K562 (cell line): ENCODE measurements around the gene CNTFR. TPM values are rescaled to one million over a fixed set of nuclear protein-coding genes. Genes with fewer than 3 reads are reported as not detected.
A peak's percentile ranks its signal among the peaks of the same experiment; 100 is the strongest.

Source experiments
- ATAC-seq: fragments of 200-7000 bp; cut with Tn5 transposase; 3 replicates; pipeline ENCODE4 v1.9.1; 2020; ENCODE audit warnings: moderate library complexity
- BruUV-seq: library from RNA; stranded (reverse); fragments of 400-500 nt; replicated peaks from 2 replicates; lab custom pipeline; 2021; lab: Mats Ljungman, UMichigan
- CTCF ChIA-PET: fragments of 300-600 bp; formaldehyde crosslinking; extraction: SDS; loops from one replicate; lab custom pipeline; 2021; ENCODE audit warnings: low intra/inter-chr PET ratio; lab: Yijun Ruan, JAX
- POLR2A ChIA-PET: fragments of 300-600, 350-650 bp; sonication (Branson Sonifier 250); formaldehyde crosslinking; extraction: SDS; loops from one replicate; lab custom pipeline; 2021; ENCODE audit warnings: antibody characterized with exemption, inconsistent platforms; lab: Yijun Ruan, JAX
- DNase-seq, 4 experiments: peaks; one replicate each; pipeline versions ENCODE4 v3.0.0 to v3.0.0-alpha.2; 2011 to 2018; ENCODE audit warnings: low spot score in 3 of 4, mixed read lengths in 3 of 4; ENCODE audit errors: extremely low read depth in 1 of 4
- FAIRE-seq: peaks from 2 replicates; lab custom pipeline; 2011; peaks lifted over from hg19 to GRCh38; lab: Jason Lieb, UNC
- H2AFZ ChIP-seq: 2 replicates; pipeline ENCODE4 v1.6.0; 2011; ENCODE audit warnings: low read depth, low read length, control low read depth, inconsistent platforms
- H3K27ac ChIP-seq: fragments of 200-600 bp; 3 replicates; pipeline ENCODE4 v1.8.0; 2011; ENCODE audit warnings: low read depth, mild to moderate bottlenecking, control low read depth, inconsistent platforms, low read length, moderate library complexity, mixed read lengths; ENCODE audit errors: extremely low read depth
- H3K27me3 ChIP-seq, 2 experiments: fragments of 300-600 bp in 1 of 2; 2 replicates in 1 of 2; 3 replicates in 1 of 2; pipeline versions ENCODE4 v1.6.0 to v1.8.0; 2011; ENCODE audit warnings: inconsistent platforms in 2 of 2, low read length in 2 of 2, mild to moderate bottlenecking in 1 of 2, mixed read lengths in 1 of 2, moderate library complexity in 1 of 2; ENCODE audit not compliant: control insufficient read depth in 2 of 2, insufficient read depth in 2 of 2
- H3K36me3 ChIP-seq: fragments of 300-600 bp; 3 replicates; pipeline ENCODE4 v1.8.0; 2011; ENCODE audit warnings: mild to moderate bottlenecking, low read length, inconsistent platforms; ENCODE audit not compliant: control insufficient read depth, insufficient read depth
- H3K4me1 ChIP-seq, 2 experiments: fragments of 200-600 bp in 1 of 2; replicated peaks in 1 of 2; 2 replicates in 1 of 2; 3 replicates in 1 of 2; pipeline versions ENCODE4 v1.5.1 to v1.8.0; 2011; ENCODE audit warnings: inconsistent platforms in 2 of 2, low read length in 2 of 2, mild to moderate bottlenecking in 1 of 2, mixed read lengths in 1 of 2, moderate library complexity in 1 of 2; ENCODE audit not compliant: control insufficient read depth in 2 of 2, insufficient read depth in 2 of 2
- H3K4me2 ChIP-seq: 2 replicates; pipeline ENCODE4 v1.6.1; 2011; ENCODE audit warnings: low read length, control low read depth, inconsistent platforms, mixed read lengths; ENCODE audit not compliant: insufficient read depth
- H3K4me3 ChIP-seq: fragments of 200-600 bp; sonication (generic), shearing (Covaris generic); 2 replicates; pipeline ENCODE4 v1.5.1; 2016; ENCODE audit warnings: control low read depth, inconsistent platforms
- H3K79me2 ChIP-seq: fragments of 200-600 bp; 3 replicates; pipeline ENCODE4 v1.8.0; 2011; ENCODE audit warnings: low read length, inconsistent platforms; ENCODE audit not compliant: control insufficient read depth, insufficient read depth
- H3K9ac ChIP-seq, 2 experiments: 2 replicates each; pipeline versions ENCODE4 v1.6.0 to v1.6.1; 2011; ENCODE audit warnings: low read depth in 2 of 2, low read length in 2 of 2, control low read depth in 1 of 2, inconsistent platforms in 1 of 2, mild to moderate bottlenecking in 1 of 2, mixed read lengths in 1 of 2; ENCODE audit not compliant: insufficient read depth in 1 of 2
- H3K9me1 ChIP-seq: one replicate; pipeline ENCODE4 v1.6.0; 2011; ENCODE audit warnings: inconsistent platforms, mild to moderate bottlenecking, low read length, moderate library complexity; ENCODE audit not compliant: control insufficient read depth, insufficient read depth
- H3K9me3 ChIP-seq: replicated peaks from 2 replicates; pipeline ENCODE4 v1.5.1; 2011; ENCODE audit warnings: low read depth, low read length, inconsistent platforms; ENCODE audit not compliant: control insufficient read depth, insufficient read depth
- H4K20me1 ChIP-seq: replicated peaks from 2 replicates; pipeline ENCODE4 v1.6.1; 2011; ENCODE audit warnings: low read length, inconsistent platforms, mixed read lengths; ENCODE audit not compliant: control insufficient read depth, insufficient read depth
- ARHGAP35 ChIP-seq: fragments of 450-650 bp; IDR thresholded peaks from 2 replicates; pipeline ENCODE4 v1.6.1; 2018; ENCODE audit not compliant: partially characterized antibody
- CBFA2T2 ChIP-seq: fragments of 450-650 bp; conservative IDR thresholded peaks from 2 replicates; pipeline ENCODE4 v1.6.1; 2017; ENCODE audit warnings: mild to moderate bottlenecking
- CEBPZ ChIP-seq: fragments of 150-350 bp; IDR thresholded peaks from 2 replicates; pipeline ENCODE4 v1.6.1; 2014; ENCODE audit warnings: low read depth, mild to moderate bottlenecking, low read length, borderline replicate concordance
- MITF ChIP-seq: IDR thresholded peaks from 2 replicates; pipeline ENCODE4 v1.6.1; 2014; ENCODE audit warnings: antibody characterized with exemption
- NCOA6 ChIP-seq: fragments of 450-650 bp; IDR thresholded peaks from 2 replicates; pipeline ENCODE4 v1.6.1; 2017; ENCODE audit warnings: mild to moderate bottlenecking
- WGBS: fragments of 100-300 bp; shearing (Covaris generic); methylation state at CpG from one replicate; pipeline ENCODE4 v1.1.6; 2016; ENCODE audit warnings: low coverage, mixed read lengths; ENCODE audit not compliant: insufficient coverage; ENCODE audit errors: missing lambda C conversion rate; 5-methylcytosine and 5-hydroxymethylcytosine counted together
- in situ Hi-C: fragments of 300-500 bp; cut with MboI; formaldehyde crosslinking; loops from 4 replicates; pipeline ENCODE4 v1.15.0; 2018; ENCODE audit warnings: inconsistent platforms, mixed read lengths
- intact Hi-C: fragments of 100-400 bp; cut with micrococcal nuclease; formaldehyde crosslinking; loops from 2 replicates; pipeline ENCODE4 v1.14.2; 2022
- polyA plus RNA-seq, 8 experiments: library from polyadenylated mRNA; depleted of rRNA in 4 of 8; stranded (reverse) in 5 of 8; unstranded in 3 of 8; fragments of >200 nt; fragmentation: Nextera tagmentation in 2 of 8; fragmentation: Illumina TruSeq in 1 of 8; extraction: Ambion mirVana in 2 of 8; extraction: Trizol in 1 of 8; gene quantifications; 2 replicates each; pipeline versions ENCODE4 v1.2.1 to v1.2.3, GENCODE V29; 2011 to 2014; ENCODE audit warnings: inconsistent platforms in 1 of 8, missing spikeins in 1 of 8
- total RNA-seq, 7 experiments: library from RNA; depleted of rRNA in 6 of 7; stranded (reverse); fragments of >200 nt in 6 of 7; fragmentation: Illumina TruSeq in 2 of 7; extraction: Trizol in 2 of 7; gene quantifications; 2 replicates each; pipeline versions ENCODE4 v1.2.1 to v1.2.3, GENCODE V29; 2011 to 2021; ENCODE audit warnings: low replicate concordance in 1 of 7
- TF ChIP-seq, protein P1 (sequence below): fragments of 450-650 bp; IDR thresholded peaks from 2 replicates; pipeline ENCODE4 v1.7.0; 2016; ENCODE audit warnings: borderline replicate concordance

The CNTFR gene
- total and polyA plus RNA-seq, 9 of the 15 experiments (the other 6 are each of a cell fraction or from before 2014, with no cell fraction given): not detected

GRCh38 chr9:34635556-34635955, 46.0 kb upstream of the CNTFR start:
- H3K9me3 ChIP-seq: no peaks in the 10 kb centered on the region

GRCh38 chr9:34634551-34635248, 45.2 kb upstream of the CNTFR start:
- Histone ChIP-seq H3K9me3 (no peaks in the 10 kb centered on the region), H3K4me3 (no peak overlapping the region), H3K79me2 (peaks cover 18% of the 10 kb centered on the region), H3K27me3 (peaks cover 0 to 12% of the 10 kb centered on the region in 2 experiments; a peak in 4 of 5 replicates), H2AFZ (no peak overlapping the region), H3K27ac (no peak overlapping the region), H3K4me1 (peaks cover 5 to 23% of the 10 kb centered on the region in 2 experiments; a peak in 4 of 5 replicates), H3K36me3 (peaks cover 14% of the 10 kb centered on the region; the same call in 1 of the 3 replicates), H3K4me2 (no peak overlapping the region), H3K9ac (peak overlapping the region in 1 of 2 experiments; percentile 77; a peak in 1 of 4 replicates), H4K20me1 (0 out of 2 replicates have a peak, but pooled peaks cover 4% of the 10 kb centered on the region), H3K9me1 (no peaks in the 10 kb centered on the region)
- ATAC-seq (no peak), FAIRE-seq (no peak), DNase-seq (no peak)
- in situ Hi-C loops (no loop called here), intact Hi-C loops (no loop called here)
- CTCF ChIA-PET: interaction anchor here (1.2 to 1.5 kb wide), 3 partner anchors 22 to 303 kb away, joined by 3 to 11 read pairs (median 7); no protein-coding TSS in a partner anchor
- WGBS: 70% methylated on average over 2 of the region's 3 CpGs
- POLR2A ChIA-PET: interaction anchor here (0.6 to 1.2 kb wide), 6 partner anchors 12 to 300 kb away, joined by 3 to 5 read pairs (median 3); partner anchors contain the start of genes GALT and IL11RA
- TSS peak; percentile 61 for BruUV-seq
- TF ChIP-seq CEBPZ (no peak), MITF (no peak), ARHGAP35 (no peak)
- TF ChIP-seq, protein P1, sequence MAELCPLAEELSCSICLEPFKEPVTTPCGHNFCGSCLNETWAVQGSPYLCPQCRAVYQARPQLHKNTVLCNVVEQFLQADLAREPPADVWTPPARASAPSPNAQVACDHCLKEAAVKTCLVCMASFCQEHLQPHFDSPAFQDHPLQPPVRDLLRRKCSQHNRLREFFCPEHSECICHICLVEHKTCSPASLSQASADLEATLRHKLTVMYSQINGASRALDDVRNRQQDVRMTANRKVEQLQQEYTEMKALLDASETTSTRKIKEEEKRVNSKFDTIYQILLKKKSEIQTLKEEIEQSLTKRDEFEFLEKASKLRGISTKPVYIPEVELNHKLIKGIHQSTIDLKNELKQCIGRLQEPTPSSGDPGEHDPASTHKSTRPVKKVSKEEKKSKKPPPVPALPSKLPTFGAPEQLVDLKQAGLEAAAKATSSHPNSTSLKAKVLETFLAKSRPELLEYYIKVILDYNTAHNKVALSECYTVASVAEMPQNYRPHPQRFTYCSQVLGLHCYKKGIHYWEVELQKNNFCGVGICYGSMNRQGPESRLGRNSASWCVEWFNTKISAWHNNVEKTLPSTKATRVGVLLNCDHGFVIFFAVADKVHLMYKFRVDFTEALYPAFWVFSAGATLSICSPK: no peak

More at GRCh38 chr9:34635556-34635955, 46.0 kb upstream of the CNTFR start:
- FAIRE-seq: no peak
- no peak for DNase-seq
- Histone ChIP-seq H4K20me1 (0 out of 2 replicates have a peak, but pooled peaks cover 4% of the 10 kb centered on the region), H3K27me3 (peaks cover 0 to 3% of the 10 kb centered on the region in 2 experiments; a peak in 2 of 5 replicates), H3K79me2 (peaks cover 18% of the 10 kb centered on the region)
- CTCF ChIA-PET: no interaction called here
- in situ Hi-C loops: no loop called here
- no peak for ATAC-seq
- POLR2A ChIA-PET: interaction anchor here (0.6 to 1.7 kb wide), 5 partner anchors 11 to 300 kb away, joined by 3 to 6 read pairs (median 4); partner anchors contain the start of gene GALT
- BruUV-seq: no TSS peak
- TF ChIP-seq NCOA6 (no peak), CBFA2T2 (no peak)
- TF ChIP-seq, all 486 proteins: peak for 0
- Histone ChIP-seq H3K9me1 (no peaks in the 10 kb centered on the region), H3K9ac (peak overlapping the region in 1 of 2 experiments; percentile 77; a peak in 2 of 4 replicates), H3K4me1 (peaks cover 5 to 23% of the 10 kb centered on the region in 2 experiments; a peak in 4 of 5 replicates), H3K4me2 (no peak overlapping the region), H3K36me3 (peaks cover 14% of the 10 kb centered on the region; the same call in 1 of the 3 replicates), H2AFZ (no peak overlapping the region), H3K4me3 (peak overlapping the region; percentile 12; the same call in 1 of the 2 replicates), H3K27ac (no peak overlapping the region)
- intact Hi-C loops: no loop called here
- 90% methylated on average over 6 of the region's 14 CpGs for WGBS
